HG02870 (cell line): ENCODE measurements around the gene RIC3.

Experiments used
- ATAC-seq: cut with Tn5 transposase; IDR thresholded peaks from one replicate; pipeline ENCODE4 v1.9.1; 2021; ENCODE audit warnings: mild to moderate bottlenecking, moderate library complexity; ENCODE audit not compliant: unreplicated experiment

RIC3 gene, protein sequence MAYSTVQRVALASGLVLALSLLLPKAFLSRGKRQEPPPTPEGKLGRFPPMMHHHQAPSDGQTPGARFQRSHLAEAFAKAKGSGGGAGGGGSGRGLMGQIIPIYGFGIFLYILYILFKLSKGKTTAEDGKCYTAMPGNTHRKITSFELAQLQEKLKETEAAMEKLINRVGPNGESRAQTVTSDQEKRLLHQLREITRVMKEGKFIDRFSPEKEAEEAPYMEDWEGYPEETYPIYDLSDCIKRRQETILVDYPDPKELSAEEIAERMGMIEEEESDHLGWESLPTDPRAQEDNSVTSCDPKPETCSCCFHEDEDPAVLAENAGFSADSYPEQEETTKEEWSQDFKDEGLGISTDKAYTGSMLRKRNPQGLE

DNA sequence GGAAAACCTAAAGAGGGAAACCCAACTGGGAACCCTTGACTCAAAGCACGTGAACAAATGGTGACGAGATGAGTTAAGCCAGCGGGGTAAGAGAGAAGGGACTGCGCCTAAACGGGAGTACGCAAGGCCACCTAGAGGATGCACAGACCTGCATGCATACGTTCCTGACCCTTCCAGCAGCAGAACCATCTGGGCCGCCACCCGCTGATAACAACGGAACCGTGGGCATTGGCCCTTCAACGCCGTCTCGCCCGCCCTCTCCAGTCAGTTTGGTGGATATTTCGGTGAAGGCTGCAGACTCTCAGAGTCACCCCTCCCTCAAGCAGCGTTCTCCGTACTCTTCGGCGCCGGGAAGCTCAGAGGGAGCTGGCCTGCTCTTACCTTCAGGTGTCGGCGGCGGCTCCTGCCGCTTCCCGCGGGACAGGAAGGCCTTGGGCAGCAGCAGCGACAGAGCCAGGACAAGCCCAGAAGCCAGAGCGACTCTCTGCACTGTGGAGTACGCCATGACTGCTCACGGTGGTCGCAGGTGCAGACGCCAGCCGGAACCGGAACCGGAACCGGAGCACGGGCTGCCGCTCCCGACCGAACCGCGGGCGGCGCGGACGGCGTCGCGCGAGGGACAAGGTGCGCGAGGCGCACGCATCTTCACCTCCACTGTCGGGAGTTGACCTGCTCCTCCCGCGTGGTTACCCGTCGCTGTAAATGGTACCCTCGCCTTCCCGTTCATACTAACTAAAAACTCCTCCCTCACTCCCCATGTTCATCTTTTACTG lies at the start of gene RIC3:
TSS of gene RIC3 (minus strand) at position 541 of the 773 bp plus-strand sequence. CDS start at position 505, 36 bp downstream.
- peak; percentile 61 for ATAC-seq

DNA sequence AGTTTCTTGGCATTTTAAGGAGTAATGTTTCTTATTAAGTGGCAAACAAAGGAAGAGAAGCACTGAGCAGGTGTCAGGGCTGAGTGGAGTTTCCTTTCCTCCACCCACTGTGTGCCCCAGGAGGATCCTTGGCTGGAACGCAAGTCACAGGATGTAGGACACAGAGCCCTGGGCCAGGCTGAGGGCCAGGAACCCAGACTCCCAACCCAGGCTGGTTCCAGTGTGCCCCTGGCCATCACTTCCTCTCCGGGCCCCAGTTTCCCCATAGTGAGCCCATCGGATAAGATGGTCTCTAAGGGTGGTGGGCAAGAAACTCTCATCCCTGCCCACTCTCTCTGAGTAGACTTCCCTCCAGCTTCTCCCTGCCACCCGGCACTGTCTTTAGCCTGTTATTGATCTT lies 49.6 kb upstream of the RIC3 start:
- no peak for ATAC-seq

DNA sequence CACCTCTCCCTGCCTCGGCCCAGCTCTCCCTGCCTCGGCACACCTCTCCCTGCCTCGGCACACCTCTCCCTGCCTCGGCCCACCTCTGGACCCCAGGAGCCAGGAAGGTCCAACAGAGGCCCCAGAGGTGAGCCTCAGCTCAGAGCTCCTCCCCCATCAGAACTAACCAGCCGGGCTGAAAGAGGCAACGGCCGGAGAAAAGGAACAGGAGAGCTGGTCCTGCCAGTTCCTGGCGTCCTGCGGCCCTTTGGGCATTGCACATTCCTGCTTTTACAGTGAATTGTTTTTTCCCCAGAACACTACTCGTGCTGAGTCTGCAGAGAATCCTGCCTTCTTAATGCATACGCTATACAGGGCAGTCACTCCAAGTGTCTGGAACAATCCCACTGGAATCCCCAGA lies 49.1 kb upstream of the RIC3 start:
- ATAC-seq, result no peak

DNA sequence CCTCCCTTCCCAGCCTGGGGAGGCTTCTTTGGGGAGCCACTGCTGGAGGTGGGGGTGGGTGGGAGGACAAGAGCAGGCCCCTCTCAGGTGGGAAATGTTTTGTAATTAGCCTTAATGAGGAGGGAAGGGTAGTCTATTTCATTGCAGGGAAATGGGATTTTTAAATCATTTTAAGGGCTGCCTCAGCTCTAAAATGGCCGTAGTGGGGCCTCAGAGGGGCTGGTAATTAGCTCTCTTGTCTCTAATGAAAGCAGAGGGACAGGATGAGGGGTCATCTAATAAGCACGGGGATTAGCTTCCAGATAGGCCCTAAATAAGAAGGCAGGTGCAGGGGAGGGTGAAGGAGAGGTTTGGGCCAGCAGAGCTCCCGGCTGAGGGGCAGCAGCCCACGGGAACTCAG lies 48.3 kb upstream of the RIC3 start:
- ATAC-seq, result no peak

DNA sequence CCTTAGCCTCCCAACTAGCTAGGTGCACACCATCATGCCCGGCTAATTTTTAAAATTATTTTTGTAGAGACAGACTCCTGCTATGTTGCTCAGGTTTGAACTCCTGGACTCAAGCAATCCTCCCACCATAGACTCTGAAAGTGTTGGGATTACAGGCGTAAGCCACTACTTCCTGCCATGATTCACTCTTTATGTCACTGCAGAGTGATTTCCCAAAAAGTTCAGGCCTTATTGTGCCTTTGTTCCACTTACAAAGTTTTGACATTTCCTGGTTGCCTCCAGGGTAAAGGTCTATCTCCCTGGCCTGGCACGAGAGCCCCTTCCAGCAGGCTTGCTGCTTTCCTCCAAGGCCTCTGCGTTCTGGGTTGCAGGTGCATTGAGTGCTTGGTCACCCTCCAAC lies 44.6 kb upstream of the RIC3 start:
- ATAC-seq, result no peak

DNA sequence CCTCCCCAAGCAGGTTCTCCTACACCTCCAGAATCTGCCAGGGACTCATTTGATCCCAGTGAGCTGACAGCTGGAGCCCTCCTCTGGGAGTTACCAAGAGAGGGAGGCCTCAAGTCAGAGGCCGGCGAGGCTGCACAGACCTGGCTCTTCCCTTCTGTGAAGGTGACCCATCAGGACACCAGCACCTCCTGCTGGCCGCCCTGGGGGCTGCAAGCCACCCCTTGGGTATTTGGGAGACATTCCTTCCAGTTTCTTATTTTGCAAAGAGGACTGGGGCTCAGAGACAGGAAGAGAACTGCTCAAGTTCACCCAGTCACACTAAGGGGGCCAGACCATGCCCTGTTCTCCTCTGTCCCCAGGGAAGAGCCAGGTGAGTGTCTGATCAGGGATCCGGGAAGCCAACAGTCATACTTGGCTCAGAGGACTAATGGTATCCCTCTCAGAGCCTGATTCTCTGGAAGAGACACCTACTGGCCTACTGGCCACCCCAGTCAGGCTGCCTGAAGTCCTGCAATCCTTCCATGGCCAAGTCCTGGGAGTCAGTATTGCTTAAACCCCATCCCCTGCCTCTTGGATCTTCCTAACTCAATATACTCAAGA lies 40.5 kb upstream of the RIC3 start:
- ATAC-seq, result no peak

DNA sequence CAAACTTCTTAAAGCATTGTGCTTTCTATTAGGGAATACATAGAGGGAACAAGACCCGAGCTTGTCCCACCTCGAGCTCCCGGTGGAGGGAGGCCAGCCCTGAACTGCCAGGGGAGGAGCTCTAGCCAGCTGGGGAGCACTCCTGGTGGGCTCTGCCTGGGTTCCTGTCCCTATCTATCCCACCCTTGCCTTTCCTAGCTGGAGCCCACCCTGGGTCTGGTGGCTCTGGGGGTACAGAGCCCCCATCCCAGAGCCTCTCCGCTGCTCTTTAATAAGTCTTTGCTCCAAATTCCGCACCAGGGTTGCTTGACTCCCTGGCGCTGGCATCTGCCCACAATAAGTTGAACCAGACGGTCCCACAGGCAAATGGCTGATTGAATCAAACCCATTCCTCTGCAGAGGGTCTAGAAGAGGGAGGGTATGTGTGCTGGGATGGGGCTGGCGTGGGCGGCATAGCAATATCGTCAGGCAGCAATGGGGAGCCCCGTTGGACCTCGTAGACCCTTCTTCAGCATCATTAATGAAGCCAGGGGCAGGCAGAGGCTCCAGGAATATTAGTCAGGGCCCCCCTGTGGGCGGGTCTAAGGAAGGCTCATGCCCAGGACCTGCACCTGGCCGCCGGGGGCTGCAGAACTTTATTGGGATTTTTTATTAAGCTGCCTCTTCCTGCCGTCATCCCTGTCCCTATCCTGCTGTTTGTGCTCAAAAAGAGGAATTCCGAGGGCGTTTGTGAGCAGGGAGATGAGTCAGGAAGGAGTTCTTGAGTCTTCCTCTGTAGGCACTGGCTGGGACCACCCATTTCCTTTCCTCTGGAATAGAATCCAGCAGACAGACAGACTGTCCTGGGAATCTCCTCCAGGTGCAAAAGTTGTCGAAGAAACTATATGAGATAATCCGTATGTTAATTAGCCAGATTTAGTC lies 38.5 kb upstream of the RIC3 start:
- no peak for ATAC-seq

DNA sequence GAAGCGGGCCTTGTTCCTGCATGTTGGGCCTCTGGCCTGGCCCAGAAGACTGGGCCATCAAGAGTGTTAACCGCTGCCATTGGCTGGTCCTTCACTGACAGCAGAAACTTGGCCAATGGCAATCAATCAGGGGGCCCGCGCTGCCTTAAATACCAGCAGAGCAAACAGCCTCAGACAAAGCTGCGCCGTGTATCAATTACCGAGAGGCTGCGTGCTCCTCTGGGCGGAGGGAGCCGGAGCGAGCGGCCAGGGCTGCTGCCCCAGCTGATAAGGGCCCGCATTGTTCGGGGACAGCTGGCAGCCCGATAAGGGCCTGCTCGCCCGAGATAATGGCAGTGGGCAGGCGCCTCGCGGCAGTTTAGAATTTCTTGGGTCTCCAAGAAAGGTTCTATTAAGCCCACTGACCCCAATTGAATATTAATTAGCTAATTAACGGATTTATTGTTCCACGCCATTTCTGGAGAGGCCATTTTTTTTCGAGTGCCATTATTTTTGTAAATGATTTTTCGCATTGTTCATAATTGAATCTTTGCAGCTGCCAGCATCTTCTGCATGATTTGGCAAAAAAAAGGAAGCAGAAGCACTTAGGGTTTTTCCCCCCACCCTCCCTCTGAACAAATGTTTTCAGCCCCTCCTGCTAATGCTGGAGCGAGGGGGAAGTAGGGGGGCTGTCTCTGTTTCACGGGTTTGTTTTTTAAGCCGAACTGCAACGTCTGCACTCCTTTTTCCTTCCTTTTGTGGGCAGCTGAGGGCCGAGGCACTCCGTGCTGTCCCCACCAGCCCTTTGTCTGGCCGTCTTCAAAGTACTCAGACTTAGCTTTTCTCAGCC lies 37.6 kb upstream of the RIC3 start:
- ATAC-seq, result no peak

DNA sequence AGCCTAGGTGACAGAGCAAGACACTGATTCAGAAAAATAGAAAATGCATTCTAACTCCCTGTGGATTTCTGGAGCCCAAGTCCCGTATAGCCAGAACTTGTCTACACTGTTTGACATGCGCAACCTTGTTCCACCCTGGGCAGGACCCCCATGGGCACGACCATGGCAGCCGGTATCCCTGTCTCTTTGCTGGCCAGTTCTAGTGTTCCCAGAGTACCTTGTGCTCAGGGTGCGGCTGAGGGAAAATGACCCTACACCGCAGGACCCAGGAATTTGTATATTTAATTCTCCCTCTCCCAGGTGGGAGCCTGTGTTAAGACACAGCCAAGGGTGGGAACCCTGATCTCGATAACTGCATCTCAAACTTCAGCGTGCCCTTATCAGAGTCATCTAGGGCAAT lies 36.7 kb upstream of the RIC3 start:
- no peak for ATAC-seq

DNA sequence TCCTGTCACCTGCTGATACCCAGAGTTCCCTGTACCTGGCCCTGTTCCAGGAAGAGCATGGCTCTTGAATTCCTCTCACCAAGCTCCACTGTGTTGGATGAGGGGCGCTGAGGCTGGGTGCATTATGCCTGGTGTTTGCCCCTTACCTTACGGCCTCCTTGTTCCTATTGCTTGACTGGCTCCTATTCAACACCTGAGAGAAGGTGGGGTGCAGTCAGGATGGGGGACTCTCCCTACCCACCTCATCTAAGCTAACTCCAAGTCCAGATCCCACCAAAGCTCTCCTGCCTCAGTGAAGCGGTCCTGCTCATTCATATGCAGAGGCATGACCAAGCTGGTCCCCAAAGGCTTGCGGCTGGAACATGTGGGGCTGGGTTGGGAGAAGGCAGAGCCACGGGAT lies 35.8 kb upstream of the RIC3 start:
- ATAC-seq, result no peak

DNA sequence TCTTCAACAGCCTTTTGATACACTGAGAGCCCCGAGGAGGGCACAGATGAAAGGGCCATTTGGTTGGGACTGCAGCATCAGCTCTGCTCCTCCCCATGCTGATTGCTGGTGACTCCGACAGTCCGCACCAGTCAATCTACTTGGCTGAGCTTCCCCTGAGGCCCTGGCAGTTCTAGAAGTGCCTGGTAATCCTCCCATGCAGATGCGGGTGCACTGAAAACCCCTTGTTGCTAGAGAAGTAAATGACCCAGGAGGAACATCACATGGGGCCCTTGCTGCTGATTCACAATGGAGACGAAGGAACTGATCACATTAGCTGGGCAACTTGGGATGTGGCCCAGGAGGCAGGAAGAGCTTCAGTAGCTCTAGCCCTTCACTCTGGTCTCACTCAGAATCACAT lies 35.2 kb upstream of the RIC3 start:
- no peak for ATAC-seq

DNA sequence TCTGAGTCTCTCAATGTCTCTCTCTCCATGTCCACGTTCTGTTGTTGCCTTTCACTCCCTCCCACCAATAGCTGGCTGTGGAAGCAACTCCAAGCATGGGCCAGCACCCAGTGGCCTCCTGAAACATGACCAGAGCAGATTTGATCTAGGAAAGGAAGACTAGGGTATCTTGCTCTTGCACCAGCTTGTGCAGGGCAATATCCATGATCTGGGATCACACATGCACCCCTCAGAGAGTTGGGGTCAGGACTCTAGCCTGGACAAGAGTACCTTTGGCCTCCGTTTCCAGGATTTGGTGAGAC lies 34.5 kb upstream of the RIC3 start:
- ATAC-seq, result no peak

DNA sequence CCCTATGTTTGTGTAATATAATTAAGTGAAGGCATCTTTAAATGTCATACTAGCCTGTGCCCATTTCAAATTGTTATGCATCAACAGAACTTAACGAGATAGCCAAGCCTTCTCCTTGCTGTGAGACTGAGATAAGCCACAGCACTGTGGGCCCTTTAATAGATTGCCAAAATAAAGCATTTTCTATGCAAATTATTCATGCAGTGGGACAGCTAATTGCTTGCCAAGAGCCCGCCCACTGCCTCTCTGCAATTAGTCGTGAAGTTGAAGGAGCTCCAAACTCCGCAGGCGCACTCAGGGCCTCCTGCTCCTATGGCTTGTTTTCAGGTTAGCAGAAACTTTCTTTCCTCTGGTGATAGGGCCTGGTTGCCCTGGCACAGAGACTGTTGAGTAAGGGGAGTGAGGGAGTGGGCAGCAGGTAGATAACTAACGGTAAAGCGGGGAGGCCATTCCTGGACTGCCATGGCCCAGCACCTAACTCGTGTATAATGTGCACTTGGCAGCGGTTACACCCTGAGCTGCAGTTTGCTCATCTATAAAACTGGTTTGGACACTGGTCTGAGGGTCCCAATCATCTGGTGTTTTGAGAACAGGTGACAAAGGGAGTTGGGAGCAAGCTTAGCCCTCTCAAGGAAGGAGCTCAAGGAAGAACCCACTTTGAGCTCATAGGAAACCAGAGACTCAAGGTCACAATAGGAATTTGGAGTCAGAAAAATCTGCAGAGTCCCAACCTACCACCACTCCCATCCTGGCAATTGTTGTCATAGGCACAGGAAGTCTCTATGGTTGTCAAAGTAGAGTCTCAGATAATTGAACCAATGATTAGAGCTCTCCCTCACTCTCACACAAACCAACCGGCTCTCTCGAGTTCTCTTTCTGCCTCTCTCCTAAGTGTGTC lies 33.9 kb upstream of the RIC3 start:
- no peak for ATAC-seq

DNA sequence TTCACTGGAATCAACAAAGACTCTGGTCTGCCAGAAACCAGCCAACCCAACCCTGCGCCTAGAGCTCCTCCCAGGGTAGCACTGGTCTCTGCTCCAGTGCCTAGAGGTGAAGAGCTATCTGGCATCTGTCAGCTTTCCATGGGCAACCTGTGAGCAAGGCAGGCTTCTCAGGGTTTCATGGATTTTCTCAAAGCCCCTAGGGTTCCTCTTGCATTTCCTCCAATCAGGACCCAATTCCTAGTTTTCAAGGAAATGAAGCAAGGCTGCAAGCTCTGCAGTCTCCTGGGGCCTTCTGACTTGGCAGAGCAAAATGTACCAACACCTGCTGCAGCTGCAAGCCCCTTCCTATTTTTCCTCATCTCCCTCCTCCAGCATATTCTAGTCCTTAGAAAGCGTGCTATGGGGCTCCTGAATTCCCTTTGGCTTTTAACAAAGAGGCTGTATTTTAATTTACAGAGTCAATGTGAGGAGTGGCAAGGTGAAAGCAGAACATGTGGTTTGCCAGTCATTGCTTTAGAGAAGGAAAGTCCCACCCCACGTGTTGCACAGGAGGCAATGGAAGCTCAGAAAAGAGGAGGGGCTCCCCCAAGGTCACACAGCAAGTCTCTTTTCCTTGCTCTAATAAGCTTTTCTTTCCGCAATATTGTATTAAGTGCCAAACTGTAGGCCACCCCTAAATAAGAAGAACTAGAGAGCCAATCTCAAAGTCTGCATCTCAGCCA lies 33.0 kb upstream of the RIC3 start:
- peak; percentile 82 for ATAC-seq

DNA sequence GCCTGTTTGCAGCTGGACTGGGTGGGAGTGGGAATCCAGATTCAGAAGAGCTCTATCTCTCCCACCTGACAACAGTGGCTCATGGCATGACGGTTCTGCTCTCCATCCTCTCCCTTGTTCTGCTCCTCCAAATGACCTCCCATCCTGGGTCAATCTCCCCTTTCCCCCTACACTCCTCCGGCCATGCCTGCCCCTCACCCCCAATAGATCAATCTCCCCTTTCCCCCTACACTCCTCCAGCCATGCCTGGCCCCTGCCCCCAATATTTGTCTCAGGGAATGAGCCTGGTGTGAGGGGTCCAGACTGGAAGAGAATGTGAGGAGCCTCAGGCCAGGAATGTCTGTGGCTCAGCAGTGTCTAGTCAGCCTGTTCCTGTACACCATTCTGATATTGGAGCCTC lies 30.9 kb upstream of the RIC3 start:
- ATAC-seq, result no peak

DNA sequence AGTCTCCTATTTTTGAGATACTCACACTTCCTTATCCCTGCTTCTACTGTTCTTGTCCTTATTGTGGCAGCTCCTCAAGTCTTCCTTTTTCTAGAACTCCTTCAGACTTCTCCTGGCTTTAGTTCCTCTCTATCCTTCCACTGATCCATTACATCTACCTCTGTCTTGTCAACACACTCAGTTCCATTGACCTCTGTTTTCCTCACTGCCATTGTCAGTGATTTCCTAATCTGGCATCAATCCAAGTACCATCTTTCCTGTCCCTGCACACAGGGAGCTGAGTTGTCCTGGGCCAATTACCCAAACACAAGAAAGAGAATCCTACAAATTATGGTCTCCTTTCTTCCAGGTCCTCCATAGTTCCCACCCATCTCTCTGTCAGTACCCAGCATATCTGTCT lies 27.9 kb upstream of the RIC3 start:
- ATAC-seq, result no peak

DNA sequence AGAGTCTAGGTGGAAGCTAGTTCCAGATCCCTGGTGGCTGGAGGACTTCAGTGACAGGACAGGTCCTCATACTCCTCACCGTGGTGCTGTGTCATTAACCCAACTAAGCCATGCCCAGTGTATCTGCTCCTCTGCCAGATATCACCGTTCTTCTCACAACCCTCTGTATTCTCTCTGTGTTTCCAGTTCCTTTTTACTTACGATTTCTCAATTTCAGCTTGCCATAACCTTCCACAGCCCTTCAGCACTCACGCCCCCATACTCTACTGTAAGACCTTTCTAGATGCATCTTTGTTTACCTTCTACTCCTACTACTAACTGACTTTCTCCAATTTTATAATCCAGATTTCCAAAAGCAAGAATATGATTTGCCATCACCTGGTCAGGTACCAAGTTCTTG lies 26.1 kb upstream of the RIC3 start:
- no peak for ATAC-seq

DNA sequence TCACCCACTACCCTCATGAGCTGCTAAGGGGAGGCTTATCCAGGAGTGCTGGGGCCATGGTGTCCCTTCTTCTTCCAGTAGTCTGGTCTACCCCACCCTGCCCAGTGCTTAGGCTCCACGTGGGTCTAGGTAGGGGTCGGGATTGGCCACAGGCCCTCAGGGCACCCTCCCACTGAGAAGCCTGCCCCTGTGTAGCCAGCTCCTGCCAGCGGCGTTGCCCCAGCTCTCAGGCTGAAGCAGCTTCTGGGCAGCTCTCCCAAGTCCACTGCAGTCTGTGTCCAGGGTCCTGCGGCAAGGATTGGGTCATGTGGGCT lies 24.0 kb upstream of the RIC3 start:
- ATAC-seq, result peak; percentile 24
